Measurements from ENCODE around the gene EVA1C. TPM values are rescaled to one million over a fixed set of nuclear protein-coding genes. Genes with fewer than 3 reads are reported as not detected.
"Not testable (repeated sequence)": the region's sequence is repeated elsewhere in the genome, so short reads cannot be mapped to it uniquely, and the experiment has no call there.

The EVA1C gene
- total and polyA plus RNA-seq, 2 donors (not counting 1 experiment from before 2014, with no cell fraction given), result 0.84 to 1.6 TPM

- no peak overlapping the region for H3K27ac Mint-ChIP-seq
- Histone ChIP-seq H4K20me1 (ENCODE audit: control insufficient read depth, insufficient read depth, low read length, poor library complexity, severe bottlenecking) (no peaks in the 10 kb centered on the region), H3K27me3 (replicated peaks in 1 of 4; ENCODE audit: control extremely low read depth in 1 of 4, control insufficient read depth in 3 of 4, insufficient read depth in 4 of 4, low read length in 3 of 4) (no peaks in the 10 kb centered on the region), H2AFZ (ENCODE audit: insufficient read depth, low read depth, low read length, poor library complexity, severe bottlenecking) (no peak overlapping the region), H3K9ac (ENCODE audit: low read length) (no peak overlapping the region), H3K4me3 (ENCODE audit: control extremely low read depth in 1 of 5, extremely low read depth in 1 of 5, insufficient read depth in 1 of 5, low read depth in 2 of 5, low read length in 4 of 5) (no peak overlapping the region), H3K36me3 (replicated peaks in 1 of 2; ENCODE audit: control extremely low read depth in 1 of 2, control insufficient read depth in 1 of 2, extremely low read depth in 1 of 2, insufficient read depth in 2 of 2, low read length in 1 of 2) (no peaks in the 10 kb centered on the region), H3K4me1 (ENCODE audit: control insufficient read depth in 2 of 2, insufficient read depth in 2 of 2, low read length in 2 of 2) (no peaks in the 10 kb centered on the region), H3K79me2 (ENCODE audit: control insufficient read depth, insufficient read depth, low read length) (no peaks in the 10 kb centered on the region), H3K27ac (ENCODE audit: low read length in 2 of 2) (no peak overlapping the region), H3K9me3 (ENCODE audit: control extremely low read depth in 1 of 3, control insufficient read depth in 2 of 3, insufficient read depth in 1 of 3, low read length in 2 of 3) (no peaks in the 10 kb centered on the region), H3K4me2 (replicated peaks; ENCODE audit: low read depth, low read length, poor library complexity, severe bottlenecking) (no peak overlapping the region)
- DNase-seq (no peak), ATAC-seq (ENCODE audit: low read depth) (no peak)
- TF ChIP-seq EZH2 (IDR thresholded peaks at IDR 0.05; ENCODE audit: borderline replicate concordance, insufficient read depth, low read depth, low read length, poor library complexity, severe bottlenecking), result no peak
- TF ChIP-seq, protein P1, sequence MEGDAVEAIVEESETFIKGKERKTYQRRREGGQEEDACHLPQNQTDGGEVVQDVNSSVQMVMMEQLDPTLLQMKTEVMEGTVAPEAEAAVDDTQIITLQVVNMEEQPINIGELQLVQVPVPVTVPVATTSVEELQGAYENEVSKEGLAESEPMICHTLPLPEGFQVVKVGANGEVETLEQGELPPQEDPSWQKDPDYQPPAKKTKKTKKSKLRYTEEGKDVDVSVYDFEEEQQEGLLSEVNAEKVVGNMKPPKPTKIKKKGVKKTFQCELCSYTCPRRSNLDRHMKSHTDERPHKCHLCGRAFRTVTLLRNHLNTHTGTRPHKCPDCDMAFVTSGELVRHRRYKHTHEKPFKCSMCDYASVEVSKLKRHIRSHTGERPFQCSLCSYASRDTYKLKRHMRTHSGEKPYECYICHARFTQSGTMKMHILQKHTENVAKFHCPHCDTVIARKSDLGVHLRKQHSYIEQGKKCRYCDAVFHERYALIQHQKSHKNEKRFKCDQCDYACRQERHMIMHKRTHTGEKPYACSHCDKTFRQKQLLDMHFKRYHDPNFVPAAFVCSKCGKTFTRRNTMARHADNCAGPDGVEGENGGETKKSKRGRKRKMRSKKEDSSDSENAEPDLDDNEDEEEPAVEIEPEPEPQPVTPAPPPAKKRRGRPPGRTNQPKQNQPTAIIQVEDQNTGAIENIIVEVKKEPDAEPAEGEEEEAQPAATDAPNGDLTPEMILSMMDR (IDR thresholded peaks at IDR 0.05), result no peak
- no peaks in the 10 kb centered on the region for H3K27me3 Mint-ChIP-seq
- 98% methylated on average over 9 of the region's 9 CpGs for WGBS (ENCODE audit: insufficient coverage)
- peaks cover 3% of the 10 kb centered on the region for H3K9me3 Mint-ChIP-seq (ENCODE audit: insufficient read depth)
- POLR2A ChIA-PET, result no interaction called here
- intact Hi-C loops (cut with micrococcal nuclease), result no loop called here
- H3K4me1 Mint-ChIP-seq, result no peaks in the 10 kb centered on the region
- CTCF ChIA-PET, result no interaction called here
- H3K4me3 Mint-ChIP-seq, result no peak overlapping the region
These were observed 96.1 kb downstream of the EVA1C start for GRCh38 chr21:32508558-32508957.

GRCh38 chr21:32508975-32509374, 96.5 kb downstream of the EVA1C start:
- H3K9me3 Mint-ChIP-seq (ENCODE audit: insufficient read depth); H3K4me1 ChIP-seq (ENCODE audit: control insufficient read depth in 2 of 2, insufficient read depth in 2 of 2, low read length in 2 of 2); H3K36me3 ChIP-seq (replicated peaks in 1 of 2; ENCODE audit: control extremely low read depth in 1 of 2, control insufficient read depth in 1 of 2, extremely low read depth in 1 of 2, insufficient read depth in 2 of 2, low read length in 1 of 2); CTCF ChIA-PET; H3K4me1 Mint-ChIP-seq; H3K9me3 ChIP-seq (ENCODE audit: control extremely low read depth in 1 of 3, control insufficient read depth in 2 of 3, insufficient read depth in 1 of 3, low read length in 2 of 3); H4K20me1 ChIP-seq (ENCODE audit: control insufficient read depth, insufficient read depth, low read length, poor library complexity, severe bottlenecking); ATAC-seq (ENCODE audit: low read depth); H3K4me3 ChIP-seq (ENCODE audit: control extremely low read depth in 1 of 5, extremely low read depth in 1 of 5, insufficient read depth in 1 of 5, low read depth in 2 of 5, low read length in 4 of 5); H3K9ac ChIP-seq (ENCODE audit: low read length); intact Hi-C loops (cut with micrococcal nuclease); H3K4me3 Mint-ChIP-seq; H3K79me2 ChIP-seq (ENCODE audit: control insufficient read depth, insufficient read depth, low read length); H3K27me3 ChIP-seq (replicated peaks in 1 of 4; ENCODE audit: control extremely low read depth in 1 of 4, control insufficient read depth in 3 of 4, insufficient read depth in 4 of 4, low read length in 3 of 4); POLR2A ChIA-PET; H3K27ac Mint-ChIP-seq; H3K27ac ChIP-seq (ENCODE audit: low read length in 2 of 2); H3K4me2 ChIP-seq (replicated peaks; ENCODE audit: low read depth, low read length, poor library complexity, severe bottlenecking); H3K27me3 Mint-ChIP-seq; DNase-seq; H2AFZ ChIP-seq (ENCODE audit: insufficient read depth, low read depth, low read length, poor library complexity, severe bottlenecking): not testable (repeated sequence)
- WGBS (ENCODE audit: insufficient coverage), result 100% methylated on average over 1 of the region's 2 CpGs
